Chondrocyte (in vitro differentiated cells): ENCODE results near the gene TCF7L2. TPM values are rescaled to one million over a fixed set of nuclear protein-coding genes. Genes with fewer than 3 reads are reported as not detected.

ENCODE experiments used
- DNase-seq: peaks from one replicate; pipeline ENCODE4 v3.0.0; 2021; ENCODE audit warnings: mixed read lengths, low spot score
- H3K27ac Mint-ChIP-seq: one replicate; pipeline ENCODE4 v1.8.0; 2021; ENCODE audit warnings: mild to moderate bottlenecking, moderate library complexity, mixed read lengths; ENCODE audit not compliant: unreplicated experiment
- H3K27me3 Mint-ChIP-seq: 2 replicates; pipeline ENCODE4 v1.8.0; 2021; ENCODE audit warnings: low read depth, mixed read lengths
- H3K36me3 Mint-ChIP-seq: 2 replicates; pipeline ENCODE4 v1.8.0; 2021; ENCODE audit warnings: low read depth, mixed read lengths
- H3K4me1 Mint-ChIP-seq: 2 replicates; pipeline ENCODE4 v1.8.0; 2021; ENCODE audit warnings: low read depth, mild to moderate bottlenecking, mixed read lengths
- H3K4me3 Mint-ChIP-seq: one replicate; pipeline ENCODE4 v1.8.0; 2021; ENCODE audit warnings: mild to moderate bottlenecking, moderate library complexity, mixed read lengths; ENCODE audit not compliant: unreplicated experiment
- H3K9me3 Mint-ChIP-seq: 2 replicates; pipeline ENCODE4 v1.8.0; 2021; ENCODE audit warnings: low read depth, mixed read lengths
- total RNA-seq: library from RNA; stranded (reverse); gene quantifications from 3 replicates; pipeline ENCODE4 v1.2.1, GENCODE V29; 2021
- TF ChIP-seq, protein P1 (sequence below): fragments of 200-600 bp; sonication (generic); IDR thresholded peaks from 2 replicates; pipeline ENCODE4 v1.5.0; 2021; ENCODE audit warnings: antibody characterized with exemption, mild to moderate bottlenecking, moderate library complexity

The TCF7L2 gene
- total RNA-seq, 1 donor from 2014 or later, result 30.9 TPM

GRCh38 chr10:112967200-112967599 is 17.2 kb downstream of the TCF7L2 start:
- no peaks in the 10 kb centered on the region for H3K9me3 Mint-ChIP-seq
- H3K4me3 Mint-ChIP-seq, result no peak overlapping the region
- TF ChIP-seq, protein P1, sequence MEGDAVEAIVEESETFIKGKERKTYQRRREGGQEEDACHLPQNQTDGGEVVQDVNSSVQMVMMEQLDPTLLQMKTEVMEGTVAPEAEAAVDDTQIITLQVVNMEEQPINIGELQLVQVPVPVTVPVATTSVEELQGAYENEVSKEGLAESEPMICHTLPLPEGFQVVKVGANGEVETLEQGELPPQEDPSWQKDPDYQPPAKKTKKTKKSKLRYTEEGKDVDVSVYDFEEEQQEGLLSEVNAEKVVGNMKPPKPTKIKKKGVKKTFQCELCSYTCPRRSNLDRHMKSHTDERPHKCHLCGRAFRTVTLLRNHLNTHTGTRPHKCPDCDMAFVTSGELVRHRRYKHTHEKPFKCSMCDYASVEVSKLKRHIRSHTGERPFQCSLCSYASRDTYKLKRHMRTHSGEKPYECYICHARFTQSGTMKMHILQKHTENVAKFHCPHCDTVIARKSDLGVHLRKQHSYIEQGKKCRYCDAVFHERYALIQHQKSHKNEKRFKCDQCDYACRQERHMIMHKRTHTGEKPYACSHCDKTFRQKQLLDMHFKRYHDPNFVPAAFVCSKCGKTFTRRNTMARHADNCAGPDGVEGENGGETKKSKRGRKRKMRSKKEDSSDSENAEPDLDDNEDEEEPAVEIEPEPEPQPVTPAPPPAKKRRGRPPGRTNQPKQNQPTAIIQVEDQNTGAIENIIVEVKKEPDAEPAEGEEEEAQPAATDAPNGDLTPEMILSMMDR, result no peak
- no peak for DNase-seq
- peaks cover 10% of the 10 kb centered on the region for H3K36me3 Mint-ChIP-seq
- H3K27me3 Mint-ChIP-seq, result no peaks in the 10 kb centered on the region
- H3K4me1 Mint-ChIP-seq, result peaks cover 57% of the 10 kb centered on the region
- peak overlapping the region; percentile 55 for H3K27ac Mint-ChIP-seq

GRCh38 chr10:112969131-112969530 is 19.1 kb downstream of the TCF7L2 start:
- H3K36me3 Mint-ChIP-seq, result peaks cover 12% of the 10 kb centered on the region
- H3K4me1 Mint-ChIP-seq, result peaks cover 43% of the 10 kb centered on the region
- DNase-seq, result no peak
- TF ChIP-seq, protein P1, result no peak
- H3K27ac Mint-ChIP-seq, result no peak overlapping the region
- H3K27me3 Mint-ChIP-seq, result no peaks in the 10 kb centered on the region
- H3K4me3 Mint-ChIP-seq, result no peak overlapping the region
- H3K9me3 Mint-ChIP-seq, result no peaks in the 10 kb centered on the region

- Mint-ChIP-seq H3K4me1 (peaks cover 39% of the 10 kb centered on the region), H3K27ac (no peak overlapping the region), H3K27me3 (no peaks in the 10 kb centered on the region), H3K36me3 (peaks cover 12% of the 10 kb centered on the region), H3K9me3 (no peaks in the 10 kb centered on the region), H3K4me3 (no peak overlapping the region)
- TF ChIP-seq, protein P1, result no peak
- DNase-seq, result no peak
These were observed 19.5 kb downstream of the TCF7L2 start for GRCh38 chr10:112969542-112969941.

GRCh38 chr10:112970021-112970420 is 20.0 kb downstream of the TCF7L2 start:
- Mint-ChIP-seq H3K36me3 (peaks cover 12% of the 10 kb centered on the region), H3K27ac (no peak overlapping the region), H3K27me3 (no peaks in the 10 kb centered on the region), H3K9me3 (no peaks in the 10 kb centered on the region), H3K4me1 (peaks cover 36% of the 10 kb centered on the region), H3K4me3 (no peak overlapping the region)
- no peak for DNase-seq
- TF ChIP-seq, protein P1, result no peak

DNA sequence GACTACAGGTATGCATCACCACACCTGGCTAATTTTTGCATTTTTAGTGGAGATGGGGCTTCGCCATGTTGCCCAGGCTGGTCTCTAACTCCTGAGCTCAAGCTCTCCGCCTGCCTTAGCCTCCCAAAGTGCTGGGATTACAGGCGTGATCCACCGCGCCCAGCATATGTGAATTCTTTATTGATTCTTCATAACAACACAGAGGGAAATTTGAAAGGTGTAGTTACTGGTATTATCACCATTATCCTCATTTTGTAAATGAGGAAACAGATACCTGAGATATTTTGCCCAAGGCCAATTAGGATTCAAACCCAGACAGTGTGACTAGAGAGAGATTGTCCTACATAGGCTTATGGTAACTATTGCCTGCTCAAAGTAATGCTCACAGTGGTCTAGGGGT is 22.6 kb downstream of the TCF7L2 start:
- Mint-ChIP-seq H3K27ac (no peak overlapping the region), H3K4me3 (no peak overlapping the region), H3K36me3 (peaks cover 17% of the 10 kb centered on the region), H3K27me3 (no peaks in the 10 kb centered on the region), H3K4me1 (peaks cover 22% of the 10 kb centered on the region), H3K9me3 (no peaks in the 10 kb centered on the region)
- TF ChIP-seq, protein P1, result no peak
- no peak for DNase-seq
